GM19438 (cell line): ENCODE results near the gene IL1RAPL1.

ENCODE experiments used
- ATAC-seq: cut with Tn5 transposase; IDR thresholded peaks from one replicate; pipeline ENCODE4 v1.9.1; 2021; ENCODE audit warnings: low read depth; ENCODE audit not compliant: unreplicated experiment

The IL1RAPL1 gene

GRCh38 chrX:29487714-29488113 is 900.5 kb downstream of the IL1RAPL1 start:
- no peak for ATAC-seq

DNA sequence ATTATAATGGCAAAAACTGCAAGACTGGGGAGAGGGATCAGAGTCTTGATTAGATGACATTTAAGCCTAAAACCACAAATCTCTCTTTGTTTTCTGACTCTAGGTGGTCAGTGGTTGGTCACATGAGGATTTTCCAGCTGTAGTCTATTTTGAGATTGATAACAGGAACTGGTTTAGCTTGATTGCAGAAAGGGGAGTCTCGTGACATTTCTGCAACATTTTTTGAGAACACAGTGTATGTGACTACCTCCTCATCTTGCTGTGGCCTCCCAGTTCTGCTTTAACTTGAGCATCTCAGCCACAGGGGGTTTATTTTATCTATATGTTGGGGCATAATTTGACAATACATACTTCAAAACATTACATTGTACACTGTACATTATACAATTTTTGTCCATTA is 901.7 kb downstream of the IL1RAPL1 start:
- ATAC-seq, result no peak

DNA sequence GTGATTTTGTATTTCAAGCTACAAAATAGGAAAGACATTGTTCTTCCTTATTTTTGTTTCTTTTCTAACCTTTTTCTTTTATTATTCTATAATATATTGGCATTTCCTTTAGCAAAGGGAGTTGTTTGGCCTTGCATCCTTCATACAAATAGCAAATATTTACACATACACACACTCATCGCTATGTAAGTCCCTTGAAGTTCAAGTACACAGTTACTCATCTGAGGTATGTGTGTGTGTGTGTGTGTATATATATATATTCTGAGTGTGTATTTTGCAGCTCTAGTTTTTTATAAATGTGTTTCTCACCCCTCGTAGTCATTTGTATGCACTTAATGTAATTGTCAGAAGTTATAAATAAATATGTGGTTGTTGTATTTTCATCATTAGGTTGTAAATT is 903.4 kb downstream of the IL1RAPL1 start:
- ATAC-seq, result no peak

DNA sequence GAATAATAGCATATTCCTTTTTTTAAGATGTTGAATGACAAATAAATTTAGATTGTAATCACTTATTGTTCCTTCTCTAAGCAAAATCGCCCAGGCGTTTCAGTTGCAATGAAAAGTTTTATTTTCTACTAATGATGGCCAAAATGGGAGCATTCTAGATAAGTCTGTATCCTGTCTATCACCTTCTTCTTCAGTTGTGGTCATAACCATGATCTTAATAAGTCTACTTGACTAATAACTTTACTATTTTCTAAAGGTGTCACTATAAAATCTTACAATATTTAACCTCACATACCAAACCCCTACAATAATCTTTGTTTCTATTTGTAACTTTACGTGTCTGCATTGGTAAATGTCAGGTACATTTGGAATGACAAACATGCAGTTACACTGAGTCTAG is 904.4 kb downstream of the IL1RAPL1 start:
- ATAC-seq, result no peak

GRCh38 chrX:29496636-29497180 is 909.5 kb downstream of the IL1RAPL1 start:
- no peak for ATAC-seq

DNA sequence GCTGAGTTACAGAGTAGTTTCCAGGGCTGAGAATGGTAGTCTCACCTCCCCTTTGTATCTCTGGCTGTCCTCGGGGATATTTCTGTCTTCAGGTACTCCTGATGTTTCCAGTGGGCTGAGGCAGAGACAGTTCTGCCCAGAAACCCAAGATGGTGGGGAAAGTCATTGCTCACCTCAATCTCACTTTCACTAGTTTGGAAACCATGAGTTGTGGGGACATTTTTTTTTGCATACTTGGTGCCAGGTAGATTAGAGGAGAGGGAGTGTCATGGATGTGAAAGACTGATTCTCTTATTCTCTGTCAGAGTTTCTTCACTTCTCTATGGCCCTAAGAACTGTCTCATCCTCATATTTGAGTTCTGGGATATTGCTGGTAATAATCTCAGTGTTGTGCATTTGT is 919.5 kb downstream of the IL1RAPL1 start:
- ATAC-seq, result no peak

DNA sequence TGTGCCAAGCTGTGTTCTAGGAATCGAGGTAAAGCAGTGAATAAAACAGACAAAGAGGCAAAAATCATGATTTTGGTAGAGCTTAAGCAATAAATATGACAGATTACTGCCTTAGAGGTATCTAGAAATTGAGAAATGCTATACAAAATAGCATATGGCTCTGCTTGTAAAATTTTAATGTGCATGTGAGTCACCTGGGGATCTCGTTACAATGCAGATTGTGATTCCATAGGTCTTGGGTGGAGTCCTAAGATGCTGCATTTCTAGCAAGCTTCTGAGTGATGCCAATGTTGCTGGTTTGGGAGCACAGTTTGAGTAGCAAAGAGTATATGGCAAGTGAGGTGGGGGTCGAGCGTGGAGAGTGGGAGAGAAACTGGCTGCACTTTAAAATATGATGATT is 930.9 kb downstream of the IL1RAPL1 start:
- ATAC-seq, result no peak

- ATAC-seq, result peak; percentile 91
Observed at GRCh38 chrX:29528281-29528680, 941.0 kb downstream of the IL1RAPL1 start.

- no peak for ATAC-seq
Observed at GRCh38 chrX:29530501-29530900, 943.3 kb downstream of the IL1RAPL1 start.

GRCh38 chrX:29531336-29531735 is 944.1 kb downstream of the IL1RAPL1 start:
- no peak for ATAC-seq

DNA sequence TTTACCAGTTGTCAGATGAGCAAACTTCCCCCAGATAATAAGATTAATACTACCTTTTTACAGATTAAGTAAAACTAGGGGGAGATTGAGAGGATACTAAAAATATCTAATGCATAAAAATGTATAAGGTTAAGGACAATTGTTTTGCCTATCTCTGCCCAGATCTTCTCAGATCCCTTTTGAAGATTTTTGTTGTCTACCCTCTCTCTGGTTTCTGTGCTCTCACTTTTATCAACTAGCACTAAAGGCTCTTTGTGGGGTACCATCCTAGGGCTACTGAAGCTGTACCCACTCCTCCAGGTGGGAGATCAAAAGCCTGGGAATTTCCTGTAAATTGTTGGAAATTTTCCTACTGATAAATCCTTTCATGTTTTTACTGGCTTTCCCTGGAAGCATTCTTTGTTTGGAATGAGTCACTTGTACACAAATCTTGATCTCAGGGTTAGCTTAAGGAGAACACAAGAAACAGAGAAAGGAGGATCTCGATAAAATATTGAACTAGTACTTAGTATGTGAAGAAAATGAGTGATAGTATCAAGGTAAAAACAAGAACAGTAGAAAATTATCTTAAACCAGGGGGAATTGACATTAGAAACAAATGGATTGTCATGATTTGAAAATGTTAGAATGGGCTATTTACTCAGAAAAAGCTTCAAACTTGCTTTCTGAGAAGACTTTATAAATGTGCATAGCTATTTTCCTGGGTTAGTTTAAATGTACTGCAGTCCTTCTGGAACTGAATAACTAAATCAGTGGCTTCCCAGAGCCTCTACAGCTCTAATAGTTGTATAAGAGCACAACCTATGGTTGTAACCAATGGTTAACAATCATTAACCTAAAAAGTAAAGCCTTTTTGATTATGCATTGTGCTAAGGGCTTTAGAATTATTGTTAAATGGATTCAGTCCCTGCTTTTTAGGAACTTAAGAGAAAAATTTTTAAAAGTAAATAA is 948.2 kb downstream of the IL1RAPL1 start:
- ATAC-seq, result no peak

DNA sequence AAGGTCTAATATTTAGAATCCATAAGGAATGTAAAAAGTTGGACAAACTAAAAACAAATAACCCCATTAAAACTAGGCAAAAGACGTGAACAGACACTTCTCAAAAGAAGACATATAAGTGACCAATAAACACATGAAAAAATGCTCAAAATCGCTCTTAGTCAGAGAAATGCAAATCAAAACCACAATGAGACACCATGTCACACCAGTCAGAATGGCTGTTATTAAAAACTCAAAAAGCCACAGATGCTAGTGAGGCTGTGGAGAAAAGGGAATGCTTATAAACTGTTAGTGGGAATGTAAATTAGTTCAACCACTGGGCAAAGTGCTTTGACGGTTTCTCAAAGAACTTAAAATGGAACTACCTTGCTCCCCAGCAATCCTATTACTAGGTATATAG is 953.8 kb downstream of the IL1RAPL1 start:
- ATAC-seq, result no peak

DNA sequence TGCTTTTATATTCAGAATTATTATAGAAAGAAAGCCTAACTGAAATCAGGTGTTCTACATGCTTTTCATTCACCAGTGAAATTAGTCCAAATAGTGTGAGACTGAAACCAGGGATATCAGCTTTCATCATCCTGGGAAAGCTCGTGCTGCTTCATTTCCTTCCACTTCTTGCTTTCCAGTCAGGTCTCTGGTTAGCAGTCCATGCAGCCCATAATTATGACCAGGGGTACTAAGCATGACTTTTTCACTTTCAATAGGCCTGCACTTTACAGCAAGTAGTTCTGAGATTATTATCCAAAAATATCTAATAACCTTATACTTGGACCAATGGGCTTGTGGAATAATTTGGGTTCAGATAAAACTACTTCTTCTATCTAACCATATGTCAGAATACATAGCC is 954.9 kb downstream of the IL1RAPL1 start:
- no peak for ATAC-seq

- ATAC-seq, result no peak
Observed at GRCh38 chrX:29545878-29546277, 958.6 kb downstream of the IL1RAPL1 start.

- no peak for ATAC-seq
Observed at GRCh38 chrX:29547877-29548276, 960.6 kb downstream of the IL1RAPL1 start.

- no peak for ATAC-seq
Observed at GRCh38 chrX:29553542-29553941, 966.3 kb downstream of the IL1RAPL1 start.

- ATAC-seq, result peak; percentile 98
Observed at GRCh38 chrX:29555465-29556091, 968.3 kb downstream of the IL1RAPL1 start.

DNA sequence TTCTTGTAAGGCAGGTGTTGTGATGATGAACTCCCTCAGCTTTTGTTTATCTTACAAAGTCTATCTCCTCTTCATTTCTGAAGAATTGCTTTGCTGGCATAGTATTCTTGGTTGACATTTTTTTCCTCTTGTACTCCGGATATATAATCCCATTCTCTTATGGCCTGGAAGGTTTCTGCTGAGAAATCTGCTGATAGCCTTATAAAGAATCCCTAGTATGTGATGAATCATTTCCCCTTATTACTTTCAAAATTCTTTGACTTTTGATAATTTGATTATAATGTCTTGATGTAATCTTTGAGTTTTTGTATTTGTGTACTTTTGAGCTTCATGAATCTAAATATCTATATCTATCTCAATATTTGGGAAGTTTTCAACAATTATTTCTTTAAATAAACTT is 972.8 kb downstream of the IL1RAPL1 start:
- no peak for ATAC-seq

GRCh38 chrX:29561417-29561816 is 974.2 kb downstream of the IL1RAPL1 start:
- ATAC-seq, result no peak

GRCh38 chrX:29580560-29580959 is 993.3 kb downstream of the IL1RAPL1 start:
- no peak for ATAC-seq

- no peak for ATAC-seq
Observed at GRCh38 chrX:29581223-29581622, 994.0 kb downstream of the IL1RAPL1 start.

- no peak for ATAC-seq
Observed at GRCh38 chrX:29587107-29587506, 999.9 kb downstream of the IL1RAPL1 start.
